DND-41 (cell line): ENCODE results near the gene SDCCAG8.

Source experiments
- ATAC-seq: fragments of 200-7000 bp; cut with Tn5 transposase; 3 replicates; pipeline ENCODE4 v1.9.1; 2021; ENCODE audit warnings: low read depth; ENCODE audit not compliant: insufficient read depth
- DNase-seq: peaks from one replicate; pipeline ENCODE4 v3.0.0-alpha.2; 2020
- H2AFZ ChIP-seq: 2 replicates; pipeline ENCODE4 v1.6.0; 2012; ENCODE audit warnings: low read depth, low read length
- H3K27ac ChIP-seq: 2 replicates; pipeline ENCODE4 v1.5.1; 2012; ENCODE audit warnings: low read length, inconsistent platforms
- H3K27me3 ChIP-seq: fragments of 200-600 bp; sonication (generic); 2 replicates; pipeline ENCODE4 v1.6.0; 2012; ENCODE audit warnings: low read length, mild to moderate bottlenecking, inconsistent platforms; ENCODE audit not compliant: insufficient read depth, poor library complexity
- H3K36me3 ChIP-seq: 2 replicates; pipeline ENCODE4 v1.5.1; 2012; ENCODE audit warnings: low read length, inconsistent platforms; ENCODE audit not compliant: insufficient read depth
- H3K4me1 ChIP-seq: 2 replicates; pipeline ENCODE4 v1.5.1; 2012; ENCODE audit warnings: mild to moderate bottlenecking, low read length; ENCODE audit not compliant: insufficient read depth
- H3K4me2 ChIP-seq: 2 replicates; pipeline ENCODE4 v1.6.0; 2012; ENCODE audit warnings: mild to moderate bottlenecking, moderate library complexity, low read length, inconsistent platforms; ENCODE audit not compliant: insufficient read depth
- H3K4me3 ChIP-seq, 2 experiments: fragments of 200-600 bp in 1 of 2; shearing (Covaris generic) in 1 of 2; 2 replicates each; pipeline ENCODE4 v1.5.1; 2012 to 2016; ENCODE audit warnings: inconsistent platforms in 2 of 2, low read length in 2 of 2, mild to moderate bottlenecking in 2 of 2, low read depth in 1 of 2, moderate library complexity in 1 of 2
- H3K79me2 ChIP-seq: 2 replicates; pipeline ENCODE4 v1.6.0; 2012; ENCODE audit warnings: low read length, inconsistent platforms; ENCODE audit not compliant: insufficient read depth
- H3K9ac ChIP-seq: 2 replicates; pipeline ENCODE4 v1.6.0; 2012; ENCODE audit warnings: low read depth, mild to moderate bottlenecking, inconsistent platforms, low read length, moderate library complexity
- H3K9me3 ChIP-seq: 2 replicates; pipeline ENCODE4 v1.5.1; 2012; ENCODE audit warnings: low read length, moderate library complexity, mild to moderate bottlenecking, inconsistent platforms; ENCODE audit not compliant: insufficient read depth, severe bottlenecking
- H4K20me1 ChIP-seq: 2 replicates; pipeline ENCODE4 v1.6.0; 2012; ENCODE audit warnings: low read length; ENCODE audit not compliant: insufficient read depth
- EZH2 ChIP-seq: IDR thresholded peaks from 3 replicates; pipeline ENCODE4 v1.6.1; 2012; ENCODE audit warnings: borderline replicate concordance, low read depth, mild to moderate bottlenecking, moderate library complexity, low read length, inconsistent platforms; ENCODE audit not compliant: severe bottlenecking
- TF ChIP-seq, protein P1 (sequence below): IDR thresholded peaks from 2 replicates; pipeline ENCODE4 v1.5.1; 2012; ENCODE audit warnings: borderline replicate concordance, low read length, moderate library complexity, mild to moderate bottlenecking; ENCODE audit not compliant: poor library complexity, severe bottlenecking; ENCODE audit errors: extremely low read depth

The SDCCAG8 gene

DNA sequence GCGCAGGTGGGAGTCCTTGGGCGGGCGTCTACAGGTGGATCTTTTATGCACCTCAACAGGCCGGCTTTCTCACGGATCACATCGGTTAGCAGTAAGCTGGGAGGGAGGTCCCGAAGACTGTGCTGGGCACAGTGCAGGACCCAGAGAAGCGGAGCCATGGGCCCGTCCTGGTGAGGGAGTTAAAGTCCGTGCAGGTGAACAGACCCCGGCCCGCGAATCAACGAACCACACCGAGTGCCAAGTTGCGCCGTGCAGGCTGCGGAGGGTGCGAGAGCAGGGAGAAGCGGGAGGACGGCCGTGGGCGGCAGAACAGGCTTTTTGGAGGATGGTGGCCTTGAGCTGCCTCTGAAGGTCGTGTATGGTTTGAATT lies 233.3 kb downstream of the SDCCAG8 start:
- no peak for DNase-seq
- no peak for ATAC-seq
- H3K36me3 ChIP-seq = 0 out of 2 replicates have a peak, but pooled peaks cover 4% of the 10 kb centered on the region
- H4K20me1 ChIP-seq = no peaks in the 10 kb centered on the region
- no peak overlapping the region for H2AFZ ChIP-seq
- H3K27me3 ChIP-seq = no peaks in the 10 kb centered on the region
- no peaks in the 10 kb centered on the region for H3K79me2 ChIP-seq
- H3K4me2 ChIP-seq = no peak overlapping the region
- TF ChIP-seq EZH2 = no peak
- TF ChIP-seq, protein P1, sequence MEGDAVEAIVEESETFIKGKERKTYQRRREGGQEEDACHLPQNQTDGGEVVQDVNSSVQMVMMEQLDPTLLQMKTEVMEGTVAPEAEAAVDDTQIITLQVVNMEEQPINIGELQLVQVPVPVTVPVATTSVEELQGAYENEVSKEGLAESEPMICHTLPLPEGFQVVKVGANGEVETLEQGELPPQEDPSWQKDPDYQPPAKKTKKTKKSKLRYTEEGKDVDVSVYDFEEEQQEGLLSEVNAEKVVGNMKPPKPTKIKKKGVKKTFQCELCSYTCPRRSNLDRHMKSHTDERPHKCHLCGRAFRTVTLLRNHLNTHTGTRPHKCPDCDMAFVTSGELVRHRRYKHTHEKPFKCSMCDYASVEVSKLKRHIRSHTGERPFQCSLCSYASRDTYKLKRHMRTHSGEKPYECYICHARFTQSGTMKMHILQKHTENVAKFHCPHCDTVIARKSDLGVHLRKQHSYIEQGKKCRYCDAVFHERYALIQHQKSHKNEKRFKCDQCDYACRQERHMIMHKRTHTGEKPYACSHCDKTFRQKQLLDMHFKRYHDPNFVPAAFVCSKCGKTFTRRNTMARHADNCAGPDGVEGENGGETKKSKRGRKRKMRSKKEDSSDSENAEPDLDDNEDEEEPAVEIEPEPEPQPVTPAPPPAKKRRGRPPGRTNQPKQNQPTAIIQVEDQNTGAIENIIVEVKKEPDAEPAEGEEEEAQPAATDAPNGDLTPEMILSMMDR = no peak
- no peaks in the 10 kb centered on the region for H3K9me3 ChIP-seq
- no peak overlapping the region for H3K27ac ChIP-seq
- no peaks in the 10 kb centered on the region for H3K4me1 ChIP-seq
- no peak overlapping the region for H3K4me3 ChIP-seq
- H3K9ac ChIP-seq = no peak overlapping the region

DNA sequence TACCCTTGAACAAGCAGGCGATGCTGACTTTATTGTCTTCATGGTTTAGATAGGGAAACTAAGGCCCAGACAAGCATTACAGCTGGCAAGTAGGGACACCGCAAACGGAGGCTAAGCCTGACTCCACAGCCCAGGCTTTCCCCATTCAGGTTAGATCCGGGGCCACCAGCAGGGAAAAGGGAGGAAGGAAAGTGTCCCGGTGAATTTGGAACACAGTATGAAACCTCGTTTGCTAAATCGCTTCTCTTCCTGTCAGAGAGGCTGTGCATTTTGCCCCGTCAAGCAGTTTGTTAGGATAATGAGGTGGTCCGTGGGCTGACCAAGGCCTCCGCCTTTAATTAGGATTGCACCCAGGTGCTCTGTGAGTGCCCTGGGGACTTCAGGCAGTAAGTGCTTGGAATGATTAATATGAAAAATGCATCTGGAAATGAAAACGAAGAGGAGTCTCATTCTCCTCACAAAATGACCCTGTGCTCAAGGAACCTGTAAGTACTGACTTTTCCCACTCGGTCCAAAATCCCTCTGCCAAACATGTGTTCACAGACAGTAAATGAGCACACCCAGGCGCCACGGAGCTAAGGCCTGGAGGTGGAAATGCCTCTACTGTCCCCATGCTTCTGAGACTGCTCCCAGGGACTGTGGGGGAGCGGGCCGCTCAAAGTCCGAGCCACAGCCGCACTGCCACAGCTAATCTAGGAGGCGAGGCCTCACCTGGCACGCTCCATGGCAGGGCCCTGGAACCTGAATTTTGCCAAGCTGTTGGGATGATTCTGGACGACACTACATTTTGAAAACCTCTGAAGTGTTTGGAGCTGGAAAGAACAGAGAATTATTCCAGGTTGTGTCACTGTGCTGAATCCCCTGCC lies 234.1 kb downstream of the SDCCAG8 start:
- H3K27me3 ChIP-seq = no peaks in the 10 kb centered on the region
- ATAC-seq (no peak), DNase-seq (no peak)
- H3K27ac ChIP-seq = no peak overlapping the region
- no peak overlapping the region for H2AFZ ChIP-seq
- no peak overlapping the region for H3K4me2 ChIP-seq
- H3K79me2 ChIP-seq = no peaks in the 10 kb centered on the region
- H3K4me3 ChIP-seq = no peak overlapping the region
- H3K9ac ChIP-seq = no peak overlapping the region
- no peaks in the 10 kb centered on the region for H3K9me3 ChIP-seq
- TF ChIP-seq, protein P1 = no peak
- TF ChIP-seq EZH2 = no peak
- no peaks in the 10 kb centered on the region for H3K4me1 ChIP-seq
- H4K20me1 ChIP-seq = no peaks in the 10 kb centered on the region
- 0 out of 2 replicates have a peak, but pooled peaks cover 4% of the 10 kb centered on the region for H3K36me3 ChIP-seq

DNA sequence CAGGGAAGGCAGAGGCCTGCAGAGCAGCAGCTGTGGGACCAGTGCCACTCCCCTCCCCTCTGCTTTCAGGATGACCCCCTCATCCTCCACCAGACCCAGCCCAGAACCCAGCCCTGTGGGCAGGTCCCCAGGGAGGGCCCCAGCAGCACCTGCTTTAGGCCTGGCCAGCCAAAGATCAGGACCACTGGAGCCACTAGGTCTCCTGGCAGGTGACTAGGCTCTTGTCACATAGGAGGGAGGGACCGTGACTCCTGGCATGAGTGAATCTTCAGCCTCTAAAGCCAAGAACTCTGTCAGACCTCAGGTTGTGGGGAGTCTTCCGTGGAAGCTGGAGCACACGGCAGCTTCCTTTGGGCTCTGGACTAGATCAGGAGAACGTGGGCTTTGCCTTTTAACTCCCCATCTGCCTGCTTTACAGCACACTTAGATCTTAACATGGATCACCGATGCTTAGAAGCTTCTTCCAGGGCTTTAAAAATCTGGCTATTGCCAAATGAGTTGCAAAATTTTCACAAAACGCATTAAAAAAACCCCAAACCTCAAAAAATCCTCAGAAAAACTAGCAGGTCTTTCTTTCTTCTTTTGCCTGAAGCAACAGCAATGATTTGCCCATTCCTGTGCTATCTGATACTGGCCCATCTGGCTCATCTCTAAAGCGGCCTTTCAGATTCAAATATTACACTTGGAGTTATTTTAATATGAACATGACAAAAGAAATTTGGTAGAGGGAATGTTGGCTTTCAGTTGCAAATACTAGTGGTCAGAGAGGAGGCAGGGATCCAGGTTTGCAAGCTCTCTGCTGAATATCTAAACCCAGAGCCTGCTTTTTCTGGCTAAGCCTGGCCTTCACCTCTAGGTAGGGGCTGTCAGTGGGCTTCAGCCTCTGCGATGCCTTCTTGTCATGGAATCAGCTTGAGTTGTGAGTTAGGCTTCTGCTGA lies 235.2 kb downstream of the SDCCAG8 start:
- Histone ChIP-seq H3K27me3 (no peaks in the 10 kb centered on the region), H3K4me3 (no peak overlapping the region), H4K20me1 (no peaks in the 10 kb centered on the region), H3K27ac (no peak overlapping the region), H3K9ac (no peak overlapping the region), H3K4me2 (no peak overlapping the region), H3K79me2 (no peaks in the 10 kb centered on the region), H2AFZ (no peak overlapping the region), H3K9me3 (no peaks in the 10 kb centered on the region), H3K36me3 (0 out of 2 replicates have a peak, but pooled peaks cover 4% of the 10 kb centered on the region), H3K4me1 (no peaks in the 10 kb centered on the region)
- TF ChIP-seq, protein P1 = no peak
- no peak for TF ChIP-seq EZH2
- ATAC-seq (no peak), DNase-seq (no peak)
